GM12891 (cell line): ENCODE measurements around the gene CCSER1.

ENCODE experiments used
- POLR2A ChIP-seq: IDR thresholded peaks from 2 replicates; pipeline ENCODE4 v1.6.1; 2011; ENCODE audit warnings: low read depth, low read length, control low read depth
- POLR2AphosphoS5 ChIP-seq: IDR thresholded peaks from 2 replicates; pipeline ENCODE4 v1.6.1; 2011; ENCODE audit warnings: low read depth, low read length, control low read depth
- TAF1 ChIP-seq: IDR thresholded peaks from 2 replicates; pipeline ENCODE4 v1.6.1; 2011; ENCODE audit warnings: low read depth, low read length, control low read depth

DNA sequence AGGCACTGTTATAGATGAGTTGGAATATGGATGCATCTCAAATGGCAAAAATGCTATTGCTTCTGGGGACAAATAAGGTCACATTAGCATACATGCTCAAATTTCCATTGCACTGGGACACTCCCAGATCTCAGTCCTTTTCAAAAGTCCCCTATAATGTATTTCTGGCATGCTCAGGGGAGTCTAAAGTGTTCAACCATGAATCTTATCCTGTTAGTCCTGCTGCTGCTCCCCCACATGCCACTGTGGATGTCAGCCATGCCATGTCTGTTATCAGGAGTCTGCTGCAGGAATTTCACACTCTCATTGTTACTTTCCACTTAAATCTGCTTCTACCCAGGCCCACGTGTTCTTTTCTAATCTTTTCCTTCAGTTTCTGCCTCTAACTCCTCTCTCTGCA is 1000.6 kb downstream of the CCSER1 start:
- TF ChIP-seq POLR2A (no peak), POLR2AphosphoS5 (no peak), TAF1 (no peak)
